Mesothelial cell of epicardium (in vitro differentiated cells): ENCODE measurements around the gene ABCA5. TPM values are rescaled to one million over a fixed set of nuclear protein-coding genes. Genes with fewer than 3 reads are reported as not detected.

Experiments used
- DNase-seq, 2 experiments: peaks; one replicate each; pipeline ENCODE4 v3.0.0; 2021; ENCODE audit warnings: low spot score in 2 of 2; ENCODE audit not compliant: unreplicated experiment in 2 of 2
- H3K27ac Mint-ChIP-seq: 2 replicates; pipeline ENCODE4 v1.8.0; 2021; ENCODE audit warnings: mixed read lengths
- H3K27me3 Mint-ChIP-seq: 2 replicates; pipeline ENCODE4 v1.8.0; 2021; ENCODE audit warnings: low read depth, mixed read lengths
- H3K36me3 Mint-ChIP-seq: 2 replicates; pipeline ENCODE4 v1.8.0; 2021; ENCODE audit warnings: mixed read lengths
- H3K4me1 Mint-ChIP-seq: 2 replicates; pipeline ENCODE4 v1.8.0; 2021; ENCODE audit warnings: mixed read lengths
- H3K4me3 Mint-ChIP-seq: 2 replicates; pipeline ENCODE4 v1.8.0; 2021; ENCODE audit warnings: mild to moderate bottlenecking, moderate library complexity, mixed read lengths
- H3K9me3 Mint-ChIP-seq: 2 replicates; pipeline ENCODE4 v1.8.0; 2021; ENCODE audit warnings: mixed read lengths
- CTCF ChIP-seq: fragments of 200-600 bp; sonication (generic); IDR thresholded peaks from one replicate; pipeline ENCODE4 v1.5.0; 2021; ENCODE audit warnings: antibody characterized with exemption; ENCODE audit not compliant: unreplicated experiment
- total RNA-seq: library from RNA; stranded (reverse); gene quantifications from 3 replicates; pipeline ENCODE4 v1.2.1, GENCODE V29; 2021

Gene ABCA5
- total RNA-seq, 1 donor from 2014 or later: 12.5 TPM

- DNase-seq: no peak
- Mint-ChIP-seq H3K4me3 (no peak overlapping the region), H3K27me3 (no peaks in the 10 kb centered on the region), H3K9me3 (no peaks in the 10 kb centered on the region), H3K27ac (no peak overlapping the region), H3K4me1 (no peaks in the 10 kb centered on the region), H3K36me3 (no peaks in the 10 kb centered on the region)
- no peak for TF ChIP-seq CTCF
Observed at GRCh38 chr17:69363488-69364210, 36.7 kb upstream of the ABCA5 start.

GRCh38 chr17:69361156-69361555, 34.2 kb upstream of the ABCA5 start:
- no peak for TF ChIP-seq CTCF
- no peaks in the 10 kb centered on the region for H3K9me3 Mint-ChIP-seq
- H3K27me3 Mint-ChIP-seq: no peaks in the 10 kb centered on the region
- no peak for DNase-seq
- H3K4me3 Mint-ChIP-seq: no peak overlapping the region
- no peaks in the 10 kb centered on the region for H3K4me1 Mint-ChIP-seq
- H3K27ac Mint-ChIP-seq: no peak overlapping the region
- no peaks in the 10 kb centered on the region for H3K36me3 Mint-ChIP-seq

GRCh38 chr17:69358688-69359596, 32.0 kb upstream of the ABCA5 start:
- no peaks in the 10 kb centered on the region for H3K4me1 Mint-ChIP-seq
- no peaks in the 10 kb centered on the region for H3K27me3 Mint-ChIP-seq
- no peak overlapping the region for H3K27ac Mint-ChIP-seq
- no peak for TF ChIP-seq CTCF
- no peaks in the 10 kb centered on the region for H3K36me3 Mint-ChIP-seq
- no peaks in the 10 kb centered on the region for H3K9me3 Mint-ChIP-seq
- H3K4me3 Mint-ChIP-seq: no peak overlapping the region
- no peak for DNase-seq

GRCh38 chr17:69357701-69358100, 30.8 kb upstream of the ABCA5 start:
- H3K27me3 Mint-ChIP-seq: no peaks in the 10 kb centered on the region
- TF ChIP-seq CTCF: no peak
- no peaks in the 10 kb centered on the region for H3K4me1 Mint-ChIP-seq
- no peaks in the 10 kb centered on the region for H3K36me3 Mint-ChIP-seq
- H3K27ac Mint-ChIP-seq: no peak overlapping the region
- no peak for DNase-seq
- H3K4me3 Mint-ChIP-seq: no peak overlapping the region
- no peaks in the 10 kb centered on the region for H3K9me3 Mint-ChIP-seq

GRCh38 chr17:69356625-69357024, 29.7 kb upstream of the ABCA5 start:
- Mint-ChIP-seq H3K27ac (no peak overlapping the region), H3K4me3 (no peak overlapping the region), H3K4me1 (no peaks in the 10 kb centered on the region), H3K9me3 (no peaks in the 10 kb centered on the region), H3K27me3 (no peaks in the 10 kb centered on the region), H3K36me3 (no peaks in the 10 kb centered on the region)
- TF ChIP-seq CTCF: no peak
- no peak for DNase-seq
